AG08396 (cell line): ENCODE data around the gene PLD1.
A peak's percentile ranks its signal among the peaks of the same experiment; 100 is the strongest.

Experiments used
- DNase-seq: peaks from one replicate; pipeline ENCODE4 v3.0.0; 2012; ENCODE audit warnings: low spot score, mixed read lengths

PLD1 gene

DNA sequence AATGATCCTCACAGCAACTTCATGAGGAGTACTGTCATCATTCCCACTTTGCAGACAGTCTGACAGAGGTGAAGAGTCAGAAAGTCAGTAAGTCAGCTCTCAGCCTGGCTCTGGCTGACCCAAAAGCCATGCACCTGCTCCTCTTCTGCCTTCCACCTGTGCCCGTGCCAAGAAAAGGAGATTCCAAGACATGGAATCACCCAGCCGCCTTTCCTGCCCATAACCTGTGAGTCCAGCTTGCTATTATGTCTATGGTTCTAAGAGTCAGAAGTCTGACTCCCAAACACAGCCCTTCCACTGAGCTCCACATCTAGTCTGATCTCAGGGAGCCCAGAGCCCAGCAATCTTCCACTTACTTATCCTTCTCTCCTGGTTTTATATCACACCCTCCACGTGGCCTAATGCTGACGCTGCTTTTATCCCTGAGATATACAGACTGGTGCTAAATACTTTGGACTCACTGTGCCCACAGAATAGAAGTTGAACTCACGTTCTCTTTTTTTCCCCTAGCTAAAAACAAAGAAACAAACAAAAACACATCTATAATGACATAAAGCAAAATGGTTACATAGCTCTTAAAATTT lies 66.0 kb downstream of the PLD1 start:
- DNase-seq: no peak

DNA sequence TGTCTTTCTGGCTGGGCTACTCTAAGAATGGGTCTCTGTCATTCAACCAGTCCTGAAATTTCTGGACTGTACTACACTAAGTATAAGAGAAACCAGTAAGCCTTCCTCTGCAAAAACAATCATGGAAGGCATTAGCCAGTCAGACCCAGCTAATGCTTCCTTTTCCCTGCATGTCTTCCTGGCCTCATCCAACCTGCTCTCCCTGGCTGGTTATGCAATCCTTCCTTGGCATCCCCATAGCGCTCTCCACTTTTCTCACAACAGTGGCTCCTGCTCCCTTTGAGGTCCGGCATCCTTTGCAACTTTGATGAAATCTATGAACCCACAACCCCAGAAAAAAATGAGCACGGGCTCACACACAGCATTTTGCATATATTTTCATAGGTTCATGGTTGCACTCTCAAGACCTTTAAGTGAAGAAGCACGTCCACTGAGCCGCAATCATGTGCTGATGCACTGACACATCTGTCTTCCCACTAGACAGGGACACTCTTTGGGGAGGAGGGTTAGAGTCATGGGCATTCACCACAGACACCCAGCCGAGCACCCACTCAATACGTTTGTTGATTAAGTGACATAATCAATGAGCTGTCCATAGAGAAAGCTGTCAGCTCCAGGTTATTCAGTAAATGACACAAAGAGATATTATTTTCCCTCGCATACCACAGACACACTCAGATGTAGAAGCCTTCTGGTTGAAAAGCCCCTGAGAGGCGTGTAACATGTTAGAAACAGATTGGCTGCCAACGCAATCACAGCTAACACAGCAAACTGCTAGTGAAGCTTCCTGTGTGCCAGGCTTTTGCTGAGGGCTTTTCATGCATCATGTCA lies 66.7 kb downstream of the PLD1 start:
- no peak for DNase-seq

DNA sequence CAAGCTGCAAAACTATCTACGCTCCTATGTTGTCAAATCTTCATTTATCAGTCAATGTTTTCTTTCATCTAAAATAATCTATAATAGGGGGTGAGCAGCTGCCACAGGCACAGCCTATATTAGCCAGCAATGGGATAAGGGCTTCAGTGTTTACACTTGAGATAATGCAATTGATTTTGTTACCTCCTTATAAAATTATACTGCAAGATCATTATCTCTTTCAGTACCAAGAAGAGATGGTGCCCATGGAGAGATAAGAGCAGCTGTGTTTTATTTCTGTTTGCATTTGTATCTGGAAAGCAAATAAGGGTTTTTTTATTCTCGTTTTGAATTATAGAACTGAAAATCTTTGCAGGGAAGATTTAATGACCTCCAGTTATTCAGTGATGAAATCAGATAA lies 68.9 kb downstream of the PLD1 start:
- no peak for DNase-seq

DNA sequence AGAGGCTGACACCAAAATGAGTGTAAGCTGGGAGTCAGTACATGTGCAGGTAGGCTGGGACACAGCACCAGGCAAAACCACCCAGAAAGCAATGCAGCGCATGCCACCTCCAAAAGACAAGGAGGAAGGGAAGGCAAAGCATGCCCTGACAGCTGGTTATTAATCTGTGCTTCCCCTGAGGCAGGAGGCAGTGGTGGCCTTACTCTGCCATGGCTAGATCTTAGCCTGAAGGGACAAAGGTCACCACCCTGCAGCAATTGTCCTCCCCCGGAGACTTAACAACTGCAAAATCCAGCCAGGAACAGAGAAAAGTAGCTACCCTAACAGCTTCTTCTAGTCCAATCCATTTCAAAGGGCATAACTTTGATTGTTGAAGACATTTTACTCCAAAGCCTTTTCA lies 73.7 kb downstream of the PLD1 start:
- no peak for DNase-seq

DNA sequence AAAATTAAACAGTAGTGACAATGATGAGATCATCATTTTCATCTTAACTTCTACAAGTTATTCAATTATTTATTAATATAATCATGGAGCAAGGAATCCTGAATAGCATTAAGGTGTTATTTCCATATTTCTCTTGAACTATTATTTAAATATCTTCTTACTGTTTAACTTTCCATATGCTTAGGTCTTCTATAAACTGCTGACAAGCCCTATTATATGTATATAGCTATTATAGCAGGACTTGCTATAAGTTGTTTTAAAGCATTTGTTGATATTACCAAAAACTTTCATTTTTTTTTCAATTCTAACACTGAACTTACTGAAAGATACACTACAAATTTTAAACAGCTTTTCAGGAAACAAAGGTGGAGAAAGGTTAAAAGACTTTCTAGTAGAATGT lies 76.7 kb downstream of the PLD1 start:
- no peak for DNase-seq

DNA sequence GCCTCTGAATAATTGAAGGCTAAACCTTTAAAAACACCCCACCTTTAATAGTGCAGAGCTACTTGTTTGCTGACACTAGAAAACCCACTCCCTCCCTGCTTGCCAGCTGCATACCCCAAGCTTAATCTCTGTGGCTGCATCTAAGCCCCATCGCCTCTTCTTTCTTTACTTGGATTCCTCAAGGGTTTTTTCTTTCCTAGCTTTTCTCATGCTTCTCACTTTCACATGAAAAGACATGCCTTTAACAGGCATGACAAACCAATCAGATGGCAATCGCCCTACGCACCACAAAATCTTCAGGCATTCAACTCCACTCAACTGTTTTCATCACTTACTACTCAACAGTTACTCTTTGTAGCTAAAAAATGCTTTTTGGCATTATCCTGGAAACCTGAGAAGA lies 77.5 kb downstream of the PLD1 start:
- no peak for DNase-seq

DNA sequence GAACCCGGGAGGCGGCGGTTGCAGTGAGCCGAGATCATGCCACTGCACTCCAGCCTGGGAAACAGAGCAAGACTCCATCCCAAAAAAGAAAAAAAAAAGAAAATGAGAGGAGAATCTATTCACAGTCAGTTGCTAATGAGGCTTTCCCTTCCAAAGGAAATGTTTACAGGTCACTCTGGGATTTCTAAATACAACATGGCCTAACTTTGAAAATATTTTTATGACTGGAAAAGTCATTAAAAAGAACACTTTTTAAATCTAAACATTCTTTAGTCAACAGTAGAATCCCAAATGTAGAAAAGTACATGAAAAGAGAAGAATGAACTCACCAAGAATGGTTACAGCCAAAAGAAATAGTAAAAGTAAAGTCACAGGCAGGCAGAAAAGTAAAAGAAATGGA lies 78.6 kb downstream of the PLD1 start:
- DNase-seq: no peak

DNA sequence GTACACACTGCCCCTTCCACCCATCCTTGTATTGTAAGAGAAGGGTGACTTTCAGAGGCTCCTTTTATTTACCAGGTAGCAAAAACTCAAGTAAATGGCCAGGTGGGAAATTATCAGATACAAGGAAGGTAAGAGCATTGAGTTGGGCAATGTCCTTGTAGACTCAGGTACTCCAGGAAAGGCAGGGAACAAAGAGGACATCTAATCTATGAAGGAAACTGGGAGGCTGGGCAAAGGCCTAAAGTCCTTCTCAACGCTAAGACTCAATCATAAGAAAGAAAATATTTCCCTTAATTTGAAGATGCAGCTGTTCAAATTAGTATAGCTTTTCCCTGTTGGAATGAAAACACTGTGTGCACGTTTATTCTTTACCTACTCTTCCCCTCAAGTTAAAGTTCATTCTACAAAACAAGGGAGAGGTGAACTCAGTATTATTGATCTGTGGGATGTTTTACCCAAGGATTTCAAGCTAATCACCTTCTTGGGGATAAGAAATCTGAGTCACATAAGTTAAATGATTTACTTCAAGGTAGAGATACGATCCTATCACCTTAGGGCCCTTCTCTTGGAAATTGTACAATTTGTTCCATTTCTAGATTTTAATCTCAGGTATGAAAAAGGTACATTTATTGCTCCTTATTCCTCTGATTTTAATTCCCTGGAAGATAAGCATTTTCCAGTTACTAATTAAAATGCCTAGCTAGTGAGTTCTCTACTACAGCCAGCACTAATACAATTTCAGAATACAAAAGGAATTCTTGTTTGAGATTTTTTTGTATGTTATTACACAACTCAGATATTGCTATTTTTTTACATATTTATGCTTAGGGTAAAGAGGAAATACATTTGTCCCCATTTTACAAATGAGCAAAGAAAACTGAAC lies 80.6 kb downstream of the PLD1 start:
- DNase-seq: no peak

DNA sequence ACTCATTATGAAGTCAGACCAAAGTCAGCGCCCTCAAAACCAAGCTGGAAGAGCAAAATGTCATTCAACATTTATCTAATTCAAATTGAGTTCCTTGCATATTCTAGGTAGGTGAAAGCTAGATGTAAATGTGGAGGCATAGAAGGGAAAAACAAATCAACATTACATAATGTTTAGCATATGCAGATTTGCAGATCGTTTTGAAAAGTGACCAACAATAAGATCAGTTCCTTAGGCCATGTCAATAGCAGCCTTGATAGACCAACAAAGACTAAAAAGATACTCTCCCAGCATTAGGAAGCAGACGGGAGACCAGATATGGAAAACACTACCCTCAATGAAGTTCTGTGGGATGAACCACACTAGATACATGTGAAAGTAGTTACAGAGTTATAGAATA lies 83.0 kb downstream of the PLD1 start:
- DNase-seq: no peak

DNA sequence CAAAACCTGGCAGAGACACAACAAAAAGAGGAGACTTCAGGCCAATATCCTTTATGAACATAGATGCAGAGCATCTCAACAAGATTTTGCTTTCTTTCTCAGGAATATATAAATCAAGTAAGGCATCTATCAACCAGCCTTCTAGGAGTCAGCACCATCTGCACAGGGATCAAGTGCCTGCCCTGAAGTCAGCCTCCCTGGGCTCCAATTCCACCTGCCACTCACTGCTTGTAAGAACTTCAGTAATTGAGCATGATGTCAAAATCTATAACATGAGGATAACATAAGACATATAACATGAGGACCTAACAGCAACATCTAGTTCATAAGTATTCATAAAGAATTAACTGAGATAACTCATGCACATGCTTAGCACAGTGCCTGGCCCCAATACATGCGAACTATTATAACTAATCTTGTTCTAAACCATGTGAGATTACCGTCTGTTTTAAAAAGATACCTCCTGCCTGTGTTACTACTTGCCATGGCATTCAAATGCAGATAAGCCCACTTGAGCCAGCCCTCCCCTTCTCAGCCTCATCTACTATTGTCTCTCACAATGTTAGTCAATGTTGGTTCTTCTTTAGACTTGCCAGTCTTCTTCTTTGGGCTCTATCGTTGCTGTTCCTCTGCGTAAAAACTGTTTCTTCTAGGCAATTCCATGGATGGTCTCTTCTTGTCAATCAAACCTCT lies 91.6 kb downstream of the PLD1 start:
- no peak for DNase-seq

DNA sequence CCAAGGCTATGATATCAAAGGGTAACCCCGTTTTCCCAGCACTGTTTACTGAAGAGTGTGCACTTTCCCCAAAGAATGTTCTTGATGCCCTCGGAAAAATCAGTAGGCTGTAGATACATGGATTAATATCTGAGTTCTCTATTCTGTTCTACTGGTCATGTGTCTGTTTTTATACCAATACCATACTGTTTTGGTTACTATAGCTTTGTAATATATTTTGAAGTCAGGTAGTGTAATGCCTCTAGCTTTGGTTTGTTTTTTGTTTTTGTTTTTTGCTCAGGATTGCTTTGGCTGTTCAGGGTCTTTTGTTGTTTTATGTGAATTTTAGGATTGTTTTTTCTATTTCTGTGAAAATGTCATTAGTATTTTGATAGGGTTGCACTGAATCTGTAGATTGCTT lies 95.1 kb downstream of the PLD1 start:
- no peak for DNase-seq

DNA sequence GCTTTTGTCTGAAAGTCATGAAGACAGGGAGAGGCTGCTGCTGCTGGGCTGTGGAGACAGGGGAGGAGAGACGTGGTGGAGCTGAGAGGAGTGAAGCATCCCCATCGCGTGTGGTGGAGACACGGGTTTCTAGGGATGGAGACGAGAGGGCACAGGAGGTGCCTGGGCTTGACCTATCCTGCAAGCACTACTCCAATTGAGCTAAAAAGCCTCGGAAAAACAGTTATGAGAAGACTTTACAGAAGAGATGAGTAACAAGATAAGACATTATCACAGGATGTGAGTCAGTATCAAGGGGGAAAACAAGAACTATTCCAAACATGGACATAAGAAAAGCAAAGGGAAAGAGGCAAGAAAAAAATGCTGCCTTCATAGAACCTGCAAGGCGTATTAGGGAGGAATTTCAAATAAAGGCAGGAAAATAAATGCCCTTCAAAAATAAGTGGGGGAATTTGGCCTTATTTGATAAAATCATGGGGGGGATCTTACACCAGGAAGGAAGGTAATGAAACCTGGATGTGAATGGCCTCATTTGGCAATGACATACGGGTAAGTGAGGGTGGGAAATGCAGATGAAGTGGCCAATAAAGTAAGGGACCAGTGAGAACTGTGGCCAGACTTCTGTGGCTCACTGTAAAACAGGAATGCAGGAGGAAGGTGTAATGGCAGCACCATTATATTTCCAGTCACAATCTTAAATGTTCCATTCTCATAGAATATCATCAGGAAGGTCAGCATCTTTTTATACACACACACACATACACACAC lies 97.9 kb downstream of the PLD1 start:
- peak; percentile 5 for DNase-seq

DNA sequence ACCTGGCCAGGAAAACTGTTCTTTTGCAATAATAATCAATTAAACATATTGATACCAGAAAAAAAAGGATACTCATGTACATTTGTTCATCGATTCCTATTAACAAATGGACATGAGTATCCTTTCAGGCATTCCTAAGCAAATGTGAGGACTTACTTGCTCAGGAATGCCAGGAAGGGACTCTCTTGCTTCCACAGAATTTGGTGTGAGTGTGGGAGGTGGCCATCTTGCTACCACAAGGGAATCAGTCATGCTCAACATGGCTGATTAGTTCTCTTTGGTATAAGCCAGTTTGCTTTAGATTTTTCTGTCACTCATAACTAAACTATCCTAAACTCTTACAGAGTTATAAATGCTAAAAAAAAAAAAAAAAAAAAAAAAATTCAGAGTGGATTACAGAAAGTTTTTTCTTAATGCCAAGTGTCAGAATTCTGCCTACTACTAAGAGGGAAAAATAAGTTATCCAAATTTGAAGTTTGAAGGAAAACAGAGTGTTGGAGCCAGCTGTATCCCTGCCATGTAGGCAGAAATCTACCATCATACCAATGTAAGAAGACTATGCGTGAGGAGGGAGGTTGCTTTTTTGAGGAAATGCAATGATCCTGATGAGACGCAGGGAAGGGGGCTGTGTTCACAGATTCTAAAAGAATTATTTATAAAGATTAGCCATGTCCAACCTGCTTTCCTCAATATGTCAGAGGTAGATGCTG lies 98.7 kb downstream of the PLD1 start:
- DNase-seq: no peak

DNA sequence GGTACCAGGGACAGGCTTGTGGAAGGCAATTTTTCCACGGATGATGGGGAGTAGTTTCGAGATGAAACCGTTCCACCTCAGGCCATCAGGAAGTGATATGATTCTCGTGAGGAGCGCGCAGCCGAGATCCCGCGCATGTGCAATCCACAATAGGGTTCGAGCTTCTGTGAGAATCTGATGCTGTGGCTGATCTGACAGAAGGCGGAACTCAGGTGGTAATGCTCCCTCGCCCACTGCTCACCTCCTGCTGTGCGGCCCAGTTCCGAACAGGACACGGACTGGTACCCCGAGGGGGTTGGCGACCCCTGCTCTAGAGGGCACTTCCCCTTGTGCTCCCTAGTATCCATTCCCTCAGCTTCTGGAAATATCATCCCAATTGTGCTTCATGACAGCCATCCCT lies 99.9 kb downstream of the PLD1 start:
- DNase-seq: no peak

DNA sequence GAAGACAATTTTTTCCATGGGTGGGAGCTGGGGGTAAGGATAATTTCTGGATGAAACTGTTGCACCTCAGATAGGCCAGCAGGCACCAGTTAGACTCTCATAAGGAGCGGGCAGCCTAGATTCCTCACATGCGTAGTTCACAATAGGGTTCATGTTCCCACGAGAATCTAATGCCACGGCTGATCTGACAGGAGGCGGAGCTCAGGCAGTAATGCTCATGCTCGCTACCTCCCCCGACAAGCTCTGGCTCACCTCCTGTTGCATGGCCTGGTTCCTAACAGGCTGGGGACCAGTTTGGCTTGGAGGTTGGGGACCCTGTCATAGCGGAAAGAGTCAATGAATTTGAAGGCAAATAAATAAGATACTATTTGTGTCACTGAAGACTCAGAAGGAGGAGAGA lies 105.5 kb downstream of the PLD1 start:
- no peak for DNase-seq

DNA sequence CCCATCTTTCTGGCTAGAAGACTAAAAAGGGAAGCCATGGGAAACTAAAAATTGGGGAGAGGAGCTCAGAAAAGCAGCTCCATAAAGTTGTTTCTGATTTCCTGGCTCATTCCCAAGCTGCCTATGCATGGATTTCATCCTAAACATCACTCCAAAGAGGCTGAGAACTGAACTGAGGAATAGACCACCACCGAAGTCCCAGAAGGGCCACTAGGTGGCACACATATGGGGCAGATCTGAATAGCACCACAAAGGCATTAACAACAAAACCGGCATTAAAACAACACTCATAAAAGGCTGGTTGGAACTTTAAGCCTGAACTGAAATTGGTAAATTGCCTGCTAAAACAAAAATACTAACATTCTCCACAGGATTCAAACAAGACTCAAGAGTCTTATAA lies 106.3 kb downstream of the PLD1 start:
- peak; percentile 44 for DNase-seq

DNA sequence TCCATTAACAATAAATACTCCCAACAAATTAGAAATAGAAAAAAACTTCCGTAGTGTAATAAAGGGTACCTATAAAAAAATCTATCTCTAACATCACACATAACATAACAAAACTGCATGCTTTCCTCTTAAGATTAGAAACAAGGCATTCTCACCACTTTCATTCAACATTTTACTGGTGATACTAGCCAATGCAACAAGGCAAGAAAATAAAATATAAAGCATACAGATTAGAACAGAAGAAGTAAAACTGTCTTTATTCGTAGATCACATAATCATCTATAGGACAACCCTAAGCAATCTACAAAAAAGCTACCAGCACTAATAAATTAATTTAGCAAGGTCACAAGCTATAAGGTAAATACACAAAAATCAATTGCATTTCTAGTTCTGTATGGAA lies 107.1 kb downstream of the PLD1 start:
- DNase-seq: no peak

DNA sequence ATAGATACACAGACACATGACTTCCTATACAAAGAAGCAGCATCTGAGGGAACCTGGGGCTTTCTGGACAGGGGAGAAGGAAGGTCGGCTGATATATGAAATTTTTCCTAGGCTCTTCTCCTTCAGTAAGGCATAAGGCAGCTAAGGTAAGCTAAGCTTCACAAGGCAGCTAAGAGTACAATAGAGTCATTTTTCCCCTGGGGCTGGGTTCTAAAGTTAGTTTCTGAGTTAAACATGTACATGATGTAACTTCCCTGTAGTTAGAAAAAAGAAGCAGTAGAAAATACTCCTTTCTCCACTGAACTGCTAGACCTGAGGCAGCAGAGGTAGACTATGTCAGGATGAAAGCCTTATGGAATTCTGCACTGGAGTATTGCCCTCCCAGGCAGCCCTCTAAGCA lies 109.6 kb downstream of the PLD1 start:
- no peak for DNase-seq

DNA sequence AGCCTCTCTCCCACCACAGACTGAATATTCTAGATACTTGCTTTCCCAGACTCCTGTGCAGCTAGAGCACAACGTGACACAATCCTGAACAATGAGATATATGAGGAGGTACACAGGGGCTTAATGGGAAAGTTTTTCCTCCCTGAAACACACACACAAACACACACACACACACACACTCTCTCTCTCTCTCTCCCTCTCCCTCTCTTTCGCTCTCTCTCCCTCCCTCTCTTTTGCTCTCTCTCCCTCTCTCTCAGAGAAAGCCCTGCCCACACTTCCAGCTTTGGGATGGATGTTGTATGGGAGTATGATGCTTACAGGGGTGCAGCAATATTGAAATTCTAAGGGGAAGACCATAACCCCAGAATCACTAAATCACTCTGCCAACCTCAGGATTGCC lies 110.1 kb downstream of the PLD1 start:
- DNase-seq: no peak

DNA sequence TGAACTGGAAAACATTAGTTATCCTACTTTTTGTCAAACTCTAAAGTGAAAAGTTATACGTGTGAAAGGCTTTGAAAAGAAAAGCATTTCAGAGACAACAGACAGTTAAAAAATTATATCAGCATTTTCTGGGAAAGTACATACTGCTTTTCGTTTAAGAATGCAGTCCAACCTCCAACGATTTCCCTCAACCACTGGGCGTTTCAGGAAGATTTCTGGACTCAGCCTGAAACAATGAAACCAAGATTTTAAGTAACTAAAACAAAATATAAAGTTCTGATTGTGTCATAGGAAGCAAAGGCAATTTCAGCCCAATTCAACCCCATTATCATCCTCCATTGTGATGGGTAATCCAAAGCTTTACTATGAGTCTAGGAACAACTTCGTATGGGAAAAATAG lies 110.7 kb downstream of the PLD1 start:
- no peak for DNase-seq

DNA sequence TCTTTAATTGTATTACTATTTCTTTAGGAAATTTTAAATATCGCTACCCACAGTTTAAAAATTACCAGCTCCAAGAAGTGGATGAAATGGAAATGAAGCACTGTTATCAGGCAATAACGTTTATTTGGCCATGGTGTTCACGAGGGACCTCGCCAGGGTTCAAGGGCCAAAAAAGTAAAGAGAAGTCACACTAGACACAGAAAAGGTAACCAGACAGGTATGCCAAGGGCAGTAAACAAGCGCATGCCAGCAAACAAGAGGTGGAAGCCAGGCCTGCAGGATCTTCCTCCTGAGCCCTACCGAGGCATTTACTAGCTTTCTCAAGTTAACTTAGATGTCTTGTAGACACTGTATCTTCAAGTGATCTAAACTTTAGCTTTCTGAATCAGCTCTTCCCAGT lies 113.5 kb downstream of the PLD1 start:
- no peak for DNase-seq
